HK-2 (cell line): ENCODE results near the gene ADAMTS10.
"Not testable (repeated sequence)": the region's sequence is repeated elsewhere in the genome, so short reads cannot be mapped to it uniquely, and the experiment has no call there.

Experiments used
- DNase-seq: peaks from one replicate; pipeline ENCODE4 v3.0.0-alpha.2; 2018; ENCODE audit not compliant: unreplicated experiment

The ADAMTS10 gene

GRCh38 chr19:8593931-8594330 lies 16.6 kb downstream of the ADAMTS10 start:
- no peak for DNase-seq

GRCh38 chr19:8592231-8593009 lies 18.1 kb downstream of the ADAMTS10 start:
- DNase-seq: no peak

GRCh38 chr19:8589177-8589714 lies 21.3 kb downstream of the ADAMTS10 start:
- DNase-seq: no peak

GRCh38 chr19:8585894-8586750 lies 24.4 kb downstream of the ADAMTS10 start:
- no peak for DNase-seq

- DNase-seq: no peak
Measured at GRCh38 chr19:8584965-8585893, 25.3 kb downstream of the ADAMTS10 start.

- peak; percentile 78 for DNase-seq
Measured at GRCh38 chr19:8580710-8581281, 29.7 kb downstream of the ADAMTS10 start.

GRCh38 chr19:8578642-8579265 lies 31.8 kb downstream of the ADAMTS10 start:
- DNase-seq: peak; percentile 73

- no peak for DNase-seq
Measured at GRCh38 chr19:8577741-8578140, 32.8 kb downstream of the ADAMTS10 start.

GRCh38 chr19:8577247-8577646 lies 33.3 kb downstream of the ADAMTS10 start, which contains the start of gene MYO1F:
MYO1F (minus strand) TSS chr19:8577442; CDS start chr19:8577309, 133 bp downstream.
- no peak for DNase-seq

GRCh38 chr19:8576273-8576993 lies 34.1 kb downstream of the ADAMTS10 start:
- no peak for DNase-seq

- DNase-seq: no peak
Measured at GRCh38 chr19:8575467-8575997, 35.0 kb downstream of the ADAMTS10 start.

- not testable (repeated sequence) for DNase-seq
Measured at GRCh38 chr19:8574619-8574922, 35.9 kb downstream of the ADAMTS10 start.

GRCh38 chr19:8573316-8573715 lies 37.2 kb downstream of the ADAMTS10 start:
- DNase-seq: no peak

- DNase-seq: no peak
Measured at GRCh38 chr19:8571006-8571411, 39.5 kb downstream of the ADAMTS10 start.

GRCh38 chr19:8569066-8569771 lies 41.3 kb downstream of the ADAMTS10 start:
- peak; percentile 62 for DNase-seq

- DNase-seq: no peak
Measured at GRCh38 chr19:8567522-8568172, 42.9 kb downstream of the ADAMTS10 start.

- DNase-seq: no peak
Measured at GRCh38 chr19:8566855-8567254, 43.7 kb downstream of the ADAMTS10 start.

- not testable (repeated sequence) for DNase-seq
Measured at GRCh38 chr19:8564866-8565265, 45.6 kb downstream of the ADAMTS10 start.
